Small intestine (tissue), 7 donors: ENCODE measurements around the gene RRP1B. TPM values are rescaled to one million over a fixed set of nuclear protein-coding genes. Genes with fewer than 3 reads are reported as not detected.
"Not testable (repeated sequence)": the region's sequence is repeated elsewhere in the genome, so short reads cannot be mapped to it uniquely, and the experiment has no call there.

Experiments
- DNase-seq, 2 donors: peaks; one replicate each; pipeline versions ENCODE4 v3.0.0 to v3.0.0-alpha.2; 2013
- FAIRE-seq: peaks from 2 replicates; lab custom pipeline; 2012; peaks lifted over from hg19 to GRCh38; lab: Jason Lieb, UNC
- H3K27ac ChIP-seq, 3 donors: one replicate each; pipeline ENCODE4 v1.5.1; 2013; ENCODE audit warnings: low read length in 2 of 3, mild to moderate bottlenecking in 2 of 3, control low read depth in 1 of 3, inconsistent platforms in 1 of 3, low read depth in 1 of 3, moderate library complexity in 1 of 3
- H3K27me3 ChIP-seq, 3 donors: one replicate each; pipeline ENCODE4 v1.6.1; 2013; ENCODE audit warnings: low read length in 3 of 3, inconsistent platforms in 1 of 3; ENCODE audit not compliant: control insufficient read depth in 3 of 3, insufficient read depth in 3 of 3
- H3K36me3 ChIP-seq, 3 donors: one replicate each; pipeline ENCODE4 v1.6.1; 2013; ENCODE audit warnings: low read length in 3 of 3, inconsistent platforms in 1 of 3, low read depth in 1 of 3, mild to moderate bottlenecking in 1 of 3, moderate library complexity in 1 of 3; ENCODE audit not compliant: control insufficient read depth in 3 of 3, insufficient read depth in 2 of 3
- H3K4me1 ChIP-seq, 3 donors: one replicate each; pipeline ENCODE4 v1.6.1; 2013; ENCODE audit warnings: low read length in 2 of 3, inconsistent platforms in 1 of 3, low read depth in 1 of 3, mild to moderate bottlenecking in 1 of 3, moderate library complexity in 1 of 3; ENCODE audit not compliant: control insufficient read depth in 3 of 3, insufficient read depth in 2 of 3
- H3K4me3 ChIP-seq, 3 donors: one replicate each; pipeline ENCODE4 v1.5.1; 2013; ENCODE audit warnings: low read length in 3 of 3, control low read depth in 1 of 3, inconsistent platforms in 1 of 3, low read depth in 1 of 3, mild to moderate bottlenecking in 1 of 3, moderate library complexity in 1 of 3
- H3K9me3 ChIP-seq, 2 donors: one replicate each; pipeline ENCODE4 v1.6.1; 2013; ENCODE audit warnings: low read depth in 1 of 2, low read length in 1 of 2; ENCODE audit not compliant: control insufficient read depth in 2 of 2, insufficient read depth in 1 of 2
- WGBS, 3 donors: extraction: QIAGEN DNeasy Blood & Tissue Kit; methylation state at CpG; one replicate each; pipeline ENCODE4 v1.1.7; 2013; 5-methylcytosine and 5-hydroxymethylcytosine counted together
- polyA plus RNA-seq, 4 donors: library from polyadenylated mRNA; stranded (reverse) in 3 of 4; unstranded in 1 of 4; fragments of 200-250 nt in 3 of 4; fragments of 120-200 nt in 1 of 4; gene quantifications; one replicate each; pipeline versions ENCODE4 v1.2.1 to v1.2.3, GENCODE V29; 2013
- donor health status: healthy with polysubstance abuse.
- donor health status: control.
- donor health status: control.
- donor health status: Bipolar disorder and iron deficiency.
- donor health status: healthy.

The RRP1B gene
- polyA plus RNA-seq, 4 donors: 3.4 to 19.5 (median 7.7) TPM

- Histone ChIP-seq H3K9me3 (peaks cover 0 to 8% of the 10 kb centered on the region in 2 donors), H3K4me1 (peaks cover 0 to 2% (median 0%) of the 10 kb centered on the region in 3 donors), H3K36me3 (peaks cover 0 to 47% (median 3%) of the 10 kb centered on the region in 3 donors), H3K4me3 (no peak overlapping the region), H3K27ac (no peak overlapping the region), H3K27me3 (no peaks in the 10 kb centered on the region)
- WGBS, 3 donors: 91 to 92% (median 91%) methylated on average over 20 of the region's 20 CpGs
- DNase-seq (no peak), FAIRE-seq (no peak)
Observed at GRCh38 chr21:43669828-43670605, 10.7 kb downstream of the RRP1B start.

- Histone ChIP-seq H3K27ac (no peak overlapping the region), H3K4me1 (no peaks in the 10 kb centered on the region), H3K36me3 (peaks cover 6 to 52% (median 10%) of the 10 kb centered on the region in 3 donors), H3K27me3 (no peaks in the 10 kb centered on the region), H3K9me3 (no peaks in the 10 kb centered on the region), H3K4me3 (no peak overlapping the region)
- 92 to 97% (median 96%) methylated on average over 3 of the region's 3 CpGs for WGBS, 3 donors
- no peak for FAIRE-seq
- DNase-seq: no peak
Observed at GRCh38 chr21:43675871-43676270, 16.5 kb downstream of the RRP1B start.

GRCh38 chr21:43676391-43676790 is 17.0 kb downstream of the RRP1B start:
- 91 to 95% (median 94%) methylated on average over 15 of the region's 15 CpGs for WGBS, 3 donors
- Histone ChIP-seq H3K4me1 (no peaks in the 10 kb centered on the region), H3K9me3 (no peaks in the 10 kb centered on the region), H3K27ac (no peak overlapping the region), H3K27me3 (no peaks in the 10 kb centered on the region), H3K36me3 (peaks cover 6 to 52% (median 10%) of the 10 kb centered on the region in 3 donors), H3K4me3 (no peak overlapping the region)
- FAIRE-seq (no peak), DNase-seq (no peak)

- peaks cover 9 to 58% (median 11%) of the 10 kb centered on the region in 3 donors for H3K36me3 ChIP-seq
- 89 to 91% (median 90%) methylated on average over 12 of the region's 12 CpGs for WGBS, 3 donors
- H3K27ac ChIP-seq: no peak overlapping the region
- DNase-seq (no peak), FAIRE-seq (no peak)
- no peaks in the 10 kb centered on the region for H3K4me1 ChIP-seq
- H3K9me3 ChIP-seq: no peaks in the 10 kb centered on the region
- H3K4me3 ChIP-seq: no peak overlapping the region
- no peaks in the 10 kb centered on the region for H3K27me3 ChIP-seq
Observed at GRCh38 chr21:43679951-43680350, 20.6 kb downstream of the RRP1B start.

GRCh38 chr21:43680421-43680820 is 21.1 kb downstream of the RRP1B start:
- not testable (repeated sequence) for H3K9me3 ChIP-seq, H3K27me3 ChIP-seq, FAIRE-seq, H3K27ac ChIP-seq, H3K4me1 ChIP-seq, H3K4me3 ChIP-seq, DNase-seq
- peaks cover 7 to 60% (median 14%) of the 10 kb centered on the region in 3 donors for H3K36me3 ChIP-seq
- WGBS, 3 donors: 82 to 97% (median 83%) methylated on average over 6 of the region's 6 CpGs

- Histone ChIP-seq H3K27ac (no peak overlapping the region), H3K27me3 (no peaks in the 10 kb centered on the region), H3K4me1 (no peaks in the 10 kb centered on the region), H3K36me3 (peaks cover 7 to 62% (median 13%) of the 10 kb centered on the region in 3 donors), H3K4me3 (no peak overlapping the region), H3K9me3 (no peaks in the 10 kb centered on the region)
- DNase-seq (no peak), FAIRE-seq (no peak)
- WGBS, 3 donors: 92 to 99% (median 98%) methylated on average over 6 of the region's 6 CpGs
Observed at GRCh38 chr21:43681650-43682049, 22.3 kb downstream of the RRP1B start.

- Histone ChIP-seq H3K4me1 (no peaks in the 10 kb centered on the region), H3K9me3 (no peaks in the 10 kb centered on the region), H3K27me3 (no peaks in the 10 kb centered on the region), H3K4me3 (no peak overlapping the region), H3K27ac (no peak overlapping the region), H3K36me3 (peaks cover 14 to 78% (median 15%) of the 10 kb centered on the region in 3 donors)
- DNase-seq: no peak
- 66 to 82% (median 78%) methylated on average over 3 of the region's 3 CpGs for WGBS, 3 donors
- no peak for FAIRE-seq
Observed at GRCh38 chr21:43684424-43684823, 25.1 kb downstream of the RRP1B start.

GRCh38 chr21:43686811-43687565 is 27.6 kb downstream of the RRP1B start:
- peaks cover 15 to 86% (median 16%) of the 10 kb centered on the region in 3 donors for H3K36me3 ChIP-seq
- H3K4me3 ChIP-seq: no peak overlapping the region
- DNase-seq: no peak
- H3K9me3 ChIP-seq: no peaks in the 10 kb centered on the region
- no peaks in the 10 kb centered on the region for H3K4me1 ChIP-seq
- no peak overlapping the region for H3K27ac ChIP-seq
- H3K27me3 ChIP-seq: no peaks in the 10 kb centered on the region
- no peak for FAIRE-seq
- 88 to 93% (median 90%) methylated on average over 21 of the region's 21 CpGs for WGBS, 3 donors
